Mucosa of descending colon (tissue), 3 donors: ENCODE measurements around the gene FLRT1. TPM values are rescaled to one million over a fixed set of nuclear protein-coding genes. Genes with fewer than 3 reads are reported as not detected.
"Not testable (repeated sequence)": the region's sequence is repeated elsewhere in the genome, so short reads cannot be mapped to it uniquely, and the experiment has no call there.

ENCODE experiments used
- ATAC-seq: fragments of 200-7000 bp; cut with Tn5 transposase; one replicate; pipeline ENCODE4 v1.9.1; 2020; ENCODE audit warnings: mild to moderate bottlenecking, moderate library complexity
- DNase-seq, 3 donors: peaks; one replicate each; pipeline ENCODE4 v3.0.0-alpha.2; 2020
- H3K36me3 ChIP-seq: fragments of 200-600 bp; one replicate; pipeline ENCODE4 v1.8.0; 2021; ENCODE audit warnings: low read depth, mild to moderate bottlenecking
- H3K4me1 ChIP-seq: fragments of 200-600 bp; one replicate; pipeline ENCODE4 v1.8.0; 2021; ENCODE audit warnings: low read depth, mild to moderate bottlenecking
- H3K4me3 ChIP-seq: fragments of 200-600 bp; one replicate; pipeline ENCODE4 v1.8.0; 2021; ENCODE audit warnings: mild to moderate bottlenecking
- H3K9me3 ChIP-seq: fragments of 200-600 bp; one replicate; pipeline ENCODE4 v1.8.0; 2021; ENCODE audit warnings: mild to moderate bottlenecking
- CTCF ChIP-seq: fragments of 200-600 bp; IDR thresholded peaks from one replicate; pipeline ENCODE4 v1.8.0; 2022; ENCODE audit warnings: antibody characterized with exemption, mild to moderate bottlenecking
- intact Hi-C, 2 donors: fragments of 100-400 bp; cut with DNase I in 1 of 2; cut with micrococcal nuclease in 1 of 2; formaldehyde crosslinking; loops; one replicate each; pipeline versions ENCODE4 v1.11.0 to v1.11.1; 2022; cut with DNase I, micrococcal nuclease
- total RNA-seq, 3 donors: library from RNA; stranded (reverse); fragmentation: NEBNext Ultra II Directional in 2 of 3; extraction: Animal tissue kit (Norgen Biotek cat#: 25700) in 2 of 3; gene quantifications; one replicate each; pipeline versions ENCODE4 v1.2.1 to v1.2.4, GENCODE V29; 2021 to 2023
- donor health status: DM: no; HTN: no; CAD: no; lungs with moderate emphysema.
- donor health status: DM: no; HTN: no; CAD: no.
- donor health status: DM: no; HTN: yes; CAD: no.

Gene FLRT1
- total RNA-seq, 3 donors from 2014 or later: 0.31 to 8.9 (median 0.38) TPM

GRCh38 chr11:64044730-64045393 lies 9.1 kb downstream of the FLRT1 start:
- DNase-seq: no peak
- no peaks in the 10 kb centered on the region for H3K9me3 ChIP-seq
- no peaks in the 10 kb centered on the region for H3K36me3 ChIP-seq
- no peak overlapping the region for H3K4me3 ChIP-seq
- intact Hi-C loops: no loop called here
- no peak for ATAC-seq
- TF ChIP-seq CTCF: no peak
- no peaks in the 10 kb centered on the region for H3K4me1 ChIP-seq

GRCh38 chr11:64045700-64046099 lies 10.0 kb downstream of the FLRT1 start:
- ATAC-seq (no peak), DNase-seq (no peak)
- Histone ChIP-seq H3K4me1 (no peaks in the 10 kb centered on the region), H3K36me3 (no peaks in the 10 kb centered on the region), H3K4me3 (no peak overlapping the region), H3K9me3 (no peaks in the 10 kb centered on the region)
- intact Hi-C loops: no loop called here
- TF ChIP-seq CTCF: no peak

GRCh38 chr11:64047373-64047772 lies 11.6 kb downstream of the FLRT1 start:
- intact Hi-C loops, DNase-seq, H3K36me3 ChIP-seq, H3K9me3 ChIP-seq, H3K4me1 ChIP-seq, ATAC-seq, H3K4me3 ChIP-seq: not testable (repeated sequence)

- Histone ChIP-seq H3K9me3 (no peaks in the 10 kb centered on the region), H3K4me3 (no peak overlapping the region), H3K36me3 (no peaks in the 10 kb centered on the region), H3K4me1 (no peaks in the 10 kb centered on the region)
- no peak for TF ChIP-seq CTCF
- intact Hi-C loops: no loop called here
- no peak for DNase-seq
- no peak for ATAC-seq
Measured at GRCh38 chr11:64048042-64048854, 12.5 kb downstream of the FLRT1 start.

- intact Hi-C loops: no loop called here
- no peak for DNase-seq
- Histone ChIP-seq H3K4me3 (no peak overlapping the region), H3K36me3 (no peaks in the 10 kb centered on the region), H3K4me1 (no peaks in the 10 kb centered on the region), H3K9me3 (no peaks in the 10 kb centered on the region)
- ATAC-seq: no peak
- no peak for TF ChIP-seq CTCF
Measured at GRCh38 chr11:64049509-64049908, 13.8 kb downstream of the FLRT1 start.

GRCh38 chr11:64051297-64051696 lies 15.6 kb downstream of the FLRT1 start:
- H3K36me3 ChIP-seq: no peaks in the 10 kb centered on the region
- no peak for ATAC-seq
- no peak overlapping the region for H3K4me3 ChIP-seq
- no peak for DNase-seq
- H3K4me1 ChIP-seq: no peaks in the 10 kb centered on the region
- intact Hi-C loops: no loop called here
- TF ChIP-seq CTCF: no peak
- no peaks in the 10 kb centered on the region for H3K9me3 ChIP-seq
